Left kidney (tissue), 8 donors: ENCODE measurements around the gene CENPI. TPM values are rescaled to one million over a fixed set of nuclear protein-coding genes. Genes with fewer than 3 reads are reported as not detected.
"Not testable (repeated sequence)": the region's sequence is repeated elsewhere in the genome, so short reads cannot be mapped to it uniquely, and the experiment has no call there.

Source experiments
- DNase-seq: peaks from one replicate; pipeline ENCODE4 v3.0.0-alpha.2; 2013
- long read RNA-seq, 8 donors: transcript quantifications; one replicate each; lab custom pipeline, GENCODE V29; 2026
- polyA plus RNA-seq: library from polyadenylated mRNA; unstranded; fragments of 120-200 nt; gene quantifications from one replicate; pipeline ENCODE4 v1.2.1, GENCODE V29; 2013; ENCODE audit not compliant: insufficient read length

Gene CENPI
- polyA plus RNA-seq: 13.9 TPM
- long read RNA-seq, donor 1, partial matches to known transcripts: 0 of 1 reads
- long read RNA-seq, donor 1, other reads (novel, unspliced or antisense): 0 of 1 reads
- long read RNA-seq, donor 2: 0 reads
- long read RNA-seq, donor 3: 0 reads
- long read RNA-seq, donor 4: 0 reads
- long read RNA-seq, donor 5: 0 reads
- long read RNA-seq, donor 6: 0 reads
- long read RNA-seq, donor 7: 0 reads
- long read RNA-seq, donor 8: 0 reads

DNA sequence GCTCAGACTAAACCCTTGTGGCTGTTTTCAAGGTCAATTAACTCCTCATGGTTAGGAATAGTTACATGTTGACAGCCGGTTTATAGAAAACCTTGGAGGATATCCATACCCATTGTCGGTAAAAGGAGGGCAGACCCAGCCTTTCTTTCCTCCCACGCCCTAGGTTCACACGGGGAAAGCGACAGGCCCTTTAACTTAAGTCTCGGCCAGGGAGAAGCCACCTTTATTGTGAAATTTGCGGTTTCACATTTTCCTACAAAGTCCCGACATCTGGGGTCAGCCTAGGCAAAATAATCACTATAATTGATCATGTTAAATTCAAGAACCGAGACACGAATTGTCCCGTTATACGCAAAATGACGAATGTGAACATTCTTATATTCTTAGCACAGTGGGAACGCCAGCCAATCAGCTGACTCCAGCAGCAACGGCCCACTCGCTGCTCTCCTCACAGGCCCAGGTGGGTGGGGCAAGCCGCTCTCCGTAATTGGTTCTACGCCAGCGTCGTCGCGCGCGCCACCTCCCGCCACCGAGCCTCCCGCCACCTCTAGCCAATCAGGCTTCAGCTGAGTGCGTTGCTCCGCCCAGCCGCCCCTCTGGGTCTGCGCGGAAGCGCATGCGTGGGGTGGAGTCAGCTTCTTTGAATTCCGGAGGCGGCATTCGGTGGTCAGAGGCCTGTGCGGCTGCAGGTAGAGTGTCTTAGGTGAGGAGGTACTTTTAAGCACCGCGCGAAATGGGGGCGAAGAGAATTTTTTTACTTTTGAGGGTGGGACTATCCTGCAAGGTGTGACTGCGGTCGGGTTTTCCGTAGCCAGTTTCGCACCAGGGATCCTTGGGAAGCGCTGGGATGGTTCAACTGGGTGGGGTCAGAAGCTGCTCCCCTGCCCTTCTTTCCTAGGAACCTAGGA lies at the start of gene CENPI:
Gene CENPI (plus strand): TSS at position 659 of the 908 bp plus-strand sequence. CDS start 2,867 bp downstream, outside the sequence.
- DNase-seq: peak; percentile 89

- no peak for DNase-seq
Observed at GRCh38 chrX:101051153-101051548, 46.9 kb upstream of the CENPI start.

- DNase-seq: peak; percentile 42
Observed at GRCh38 chrX:101051549-101052302, 46.3 kb upstream of the CENPI start, which contains the start of gene TRMT2B. Gene TRMT2B (minus strand): TSS chrX:101052111. CDS start chrX:101042289, 9,822 bp downstream.

GRCh38 chrX:101056551-101056950 lies 41.5 kb upstream of the CENPI start:
- DNase-seq: not testable (repeated sequence)

DNA sequence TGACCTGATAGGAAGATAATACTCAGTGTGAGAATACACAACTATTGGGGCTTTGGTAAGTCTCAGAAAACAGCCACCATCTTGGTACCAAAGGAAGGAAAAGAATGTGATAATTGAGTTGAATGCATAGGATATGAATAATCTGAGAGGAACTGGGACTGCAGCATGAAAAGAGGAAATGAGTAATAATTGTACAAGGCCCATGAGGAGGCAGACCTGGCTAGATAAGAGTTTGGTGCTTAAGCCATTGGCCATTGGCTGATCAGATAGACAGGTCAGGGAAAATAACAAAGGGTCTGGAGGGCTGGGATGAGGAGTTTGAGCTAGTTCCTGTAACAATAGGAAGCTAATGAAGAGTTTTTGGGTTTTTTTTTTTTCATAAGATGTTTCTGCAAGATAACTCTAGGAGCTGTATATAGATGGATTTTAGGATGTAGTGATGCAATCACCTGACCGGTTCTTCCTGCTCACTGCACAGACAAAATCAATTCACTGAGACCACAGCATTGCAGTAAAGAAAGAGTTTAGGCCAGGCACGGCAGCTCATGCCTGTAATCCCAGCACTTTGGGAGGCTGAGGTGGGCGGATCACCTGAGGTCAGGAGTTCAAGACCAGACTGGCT lies 40.8 kb upstream of the CENPI start:
- no peak for DNase-seq

- no peak for DNase-seq
Observed at GRCh38 chrX:101062176-101062575, 35.8 kb upstream of the CENPI start.

- DNase-seq: no peak
Observed at GRCh38 chrX:101071582-101071981, 26.4 kb upstream of the CENPI start.

DNA sequence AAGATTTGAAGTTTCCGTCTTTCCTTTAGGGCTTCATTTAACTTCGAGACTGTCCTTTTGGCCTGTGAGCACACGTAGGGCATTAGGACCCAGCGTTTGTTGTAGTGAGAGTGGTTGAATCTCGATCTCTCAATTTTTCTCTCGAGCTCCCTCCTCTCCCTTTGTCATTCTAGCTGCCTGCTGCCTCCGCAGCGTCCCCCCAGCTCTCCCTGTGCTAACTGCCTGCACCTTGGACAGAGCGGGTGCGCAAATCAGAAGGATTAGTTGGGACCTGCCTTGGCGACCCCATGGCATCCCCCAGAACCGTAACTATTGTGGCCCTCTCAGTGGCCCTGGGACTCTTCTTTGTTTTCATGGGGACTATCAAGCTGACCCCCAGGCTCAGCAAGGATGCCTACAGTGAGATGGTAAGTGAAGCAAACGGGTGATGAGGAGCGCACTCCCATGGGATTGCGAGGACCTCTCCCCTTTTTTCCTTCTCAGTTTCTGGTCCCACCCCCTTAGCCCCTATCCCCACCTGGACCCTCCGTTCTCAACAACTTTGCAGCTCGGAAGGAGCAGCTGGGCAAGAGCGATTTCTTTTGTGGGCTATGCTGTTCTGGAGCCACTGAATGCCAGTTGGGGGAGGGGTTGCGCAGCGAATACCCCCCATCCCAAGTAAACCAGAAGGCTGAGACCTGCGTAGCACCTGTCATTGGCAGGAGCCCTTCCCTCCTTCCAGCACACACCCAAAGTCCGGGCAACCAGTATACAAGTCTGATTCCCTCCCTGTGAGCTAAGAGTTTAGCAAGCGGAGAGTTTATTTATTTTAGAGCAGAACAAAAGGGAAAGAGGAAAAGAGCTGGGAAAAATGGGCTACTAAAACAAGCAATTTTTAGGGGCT lies 19.0 kb upstream of the CENPI start, which contains the start of gene TMEM35A:
Gene TMEM35A (plus strand): TSS at position 164 of the 883 bp plus-strand sequence. CDS start 124 bp downstream, at position 288.
- DNase-seq: peak; percentile 27

GRCh38 chrX:101079736-101080270 lies 18.2 kb upstream of the CENPI start:
- DNase-seq: no peak

- no peak for DNase-seq
Observed at GRCh38 chrX:101080326-101081124, 17.5 kb upstream of the CENPI start.

DNA sequence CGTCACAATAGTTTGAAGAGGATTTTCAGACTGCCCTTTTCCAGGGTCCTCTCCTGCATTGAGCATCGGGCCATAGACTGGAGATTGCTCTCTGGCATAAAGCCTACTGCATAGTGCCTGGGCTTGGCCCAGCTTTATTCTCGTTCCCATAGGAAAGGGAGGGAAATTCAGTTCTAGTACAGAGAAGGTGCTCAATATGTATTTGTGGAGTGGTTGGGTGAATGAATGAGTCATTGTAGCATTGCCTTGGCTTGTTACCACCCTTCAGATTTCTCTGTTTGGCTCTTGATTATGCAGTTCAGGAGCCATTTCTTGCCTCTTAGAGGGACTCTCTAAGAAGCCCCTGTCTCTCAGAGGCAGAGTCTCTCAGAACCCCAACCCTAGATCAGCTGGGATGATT lies 16.8 kb upstream of the CENPI start:
- DNase-seq: no peak

DNA sequence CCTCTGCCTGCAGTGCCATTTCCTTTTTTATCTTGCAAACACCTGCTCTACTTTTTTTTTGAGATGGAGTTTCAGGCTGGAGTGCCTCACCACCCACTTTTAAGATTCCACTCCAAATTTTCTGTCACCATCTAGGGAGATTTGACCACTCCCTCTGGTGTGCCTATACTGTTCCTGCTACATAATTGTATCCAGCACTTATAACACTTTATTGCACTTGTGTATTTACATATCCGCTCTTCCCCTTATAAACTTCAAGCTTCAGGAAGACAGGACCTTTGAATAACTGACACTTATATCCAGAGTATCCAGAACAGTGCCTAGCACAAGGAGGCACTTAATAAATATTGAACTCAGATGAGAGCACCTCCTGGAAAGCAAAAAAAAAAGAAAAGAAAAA lies 6.2 kb upstream of the CENPI start:
- no peak for DNase-seq

DNA sequence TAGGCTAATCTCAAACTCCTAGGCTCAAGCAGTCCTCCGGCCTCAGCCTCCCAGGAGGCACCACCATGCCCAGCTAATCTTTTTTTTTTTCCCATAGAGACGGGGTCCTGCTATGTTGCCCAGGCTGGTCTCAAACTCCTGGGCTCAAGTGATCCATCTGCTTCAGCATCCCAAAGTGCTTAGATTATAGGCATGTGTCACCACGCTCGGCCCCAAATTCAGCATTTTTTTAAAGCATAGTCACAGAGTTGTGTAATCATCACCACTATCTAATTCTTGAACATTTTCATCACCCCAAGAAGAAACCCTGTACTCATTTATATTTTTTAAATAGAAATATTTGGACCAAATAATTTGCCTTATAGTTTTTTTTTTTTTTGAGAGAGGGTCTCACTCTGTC lies 10.3 kb downstream of the CENPI start:
- no peak for DNase-seq

DNA sequence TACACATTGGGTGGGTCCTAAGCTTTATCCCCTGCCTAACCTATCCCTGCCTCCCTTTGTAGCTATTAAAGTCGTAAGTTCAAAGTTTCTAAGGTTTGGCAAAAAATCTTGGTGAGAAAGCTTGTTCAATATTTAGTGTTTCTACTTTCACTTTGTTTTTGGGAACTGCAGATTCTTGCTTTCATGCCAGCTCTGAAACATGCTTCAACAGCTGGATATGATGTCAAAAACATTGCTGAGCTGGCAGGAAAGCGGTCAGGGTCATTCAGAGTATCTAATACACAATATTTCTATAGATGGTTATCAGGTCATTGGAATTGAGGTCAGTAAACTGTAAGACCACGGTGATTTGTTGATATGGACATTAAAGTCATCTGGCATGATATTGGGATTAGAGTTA lies 19.7 kb downstream of the CENPI start:
- no peak for DNase-seq

- DNase-seq: no peak
Observed at GRCh38 chrX:101136235-101136634, 38.2 kb downstream of the CENPI start.
